Measurements from ENCODE around the gene CCDC185.

The CCDC185 gene

DNA sequence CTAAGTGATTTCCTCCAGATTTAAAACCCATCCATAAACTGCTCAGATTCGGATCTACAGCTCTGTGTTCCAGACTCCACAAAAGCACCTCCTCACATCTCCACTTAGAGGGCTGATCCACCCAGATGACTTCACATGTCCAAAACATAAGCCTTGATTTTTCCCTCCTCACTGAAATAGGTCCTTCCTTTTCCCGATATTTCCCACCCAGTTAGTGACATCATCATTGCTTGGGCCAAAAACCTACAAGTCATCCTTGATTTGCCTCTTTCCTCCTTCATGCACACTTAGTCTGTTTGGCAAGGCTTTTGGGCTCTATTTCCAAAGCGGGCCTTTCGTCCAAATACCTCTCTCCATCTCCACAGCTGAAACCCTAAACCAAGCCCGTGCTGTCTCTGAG is 32.3 kb downstream of the CCDC185 start:
- Histone ChIP-seq H3K4me3 (ENCODE audit: low read depth in 1 of 5, low read length in 5 of 5) (no peak overlapping the region), H3K27ac (ENCODE audit: low read depth, low read length) (no peak overlapping the region), H3K4me1 (ENCODE audit: control insufficient read depth in 5 of 5, insufficient read depth in 5 of 5, low read length in 5 of 5) (peaks cover 0 to 9% (median 0%) of the 10 kb centered on the region in 5 donors), H3K36me3 (ENCODE audit: control insufficient read depth in 5 of 5, insufficient read depth in 5 of 5, low read length in 5 of 5) (no peaks in the 10 kb centered on the region), H3K9ac (ENCODE audit: low read length in 5 of 5) (no peak overlapping the region), H3K9me3 (ENCODE audit: control insufficient read depth in 5 of 5, low read length in 5 of 5) (peaks cover 0 to 8% (median 6%) of the 10 kb centered on the region in 5 donors), H3K27me3 (ENCODE audit: control insufficient read depth in 5 of 5, insufficient read depth in 4 of 5, low read length in 5 of 5) (no peaks in the 10 kb centered on the region)

- no peak overlapping the region for H3K4me3 ChIP-seq (ENCODE audit: low read depth in 1 of 5, low read length in 5 of 5)
- no peaks in the 10 kb centered on the region for H3K36me3 ChIP-seq (ENCODE audit: control insufficient read depth in 5 of 5, insufficient read depth in 5 of 5, low read length in 5 of 5)
- H3K4me1 ChIP-seq (ENCODE audit: control insufficient read depth in 5 of 5, insufficient read depth in 5 of 5, low read length in 5 of 5), result peaks cover 0 to 9% (median 0%) of the 10 kb centered on the region in 5 donors
- H3K27me3 ChIP-seq (ENCODE audit: control insufficient read depth in 5 of 5, insufficient read depth in 4 of 5, low read length in 5 of 5), result no peaks in the 10 kb centered on the region
- no peak overlapping the region for H3K27ac ChIP-seq (ENCODE audit: low read depth, low read length)
- no peak overlapping the region for H3K9ac ChIP-seq (ENCODE audit: low read length in 5 of 5)
- H3K9me3 ChIP-seq (ENCODE audit: control insufficient read depth in 5 of 5, low read length in 5 of 5), result peaks cover 0 to 8% (median 6%) of the 10 kb centered on the region in 5 donors
Measured at GRCh38 chr1:223426936-223427335, 33.7 kb downstream of the CCDC185 start.

- H3K4me3 ChIP-seq (ENCODE audit: low read depth in 1 of 5, low read length in 5 of 5), result no peak overlapping the region
- H3K9ac ChIP-seq (ENCODE audit: low read length in 5 of 5), result no peak overlapping the region
- H3K27ac ChIP-seq (ENCODE audit: low read depth, low read length), result no peak overlapping the region
- H3K27me3 ChIP-seq (ENCODE audit: control insufficient read depth in 5 of 5, insufficient read depth in 4 of 5, low read length in 5 of 5), result no peaks in the 10 kb centered on the region
- peaks cover 0 to 9% (median 0%) of the 10 kb centered on the region in 5 donors for H3K4me1 ChIP-seq (ENCODE audit: control insufficient read depth in 5 of 5, insufficient read depth in 5 of 5, low read length in 5 of 5)
- peaks cover 0 to 8% (median 6%) of the 10 kb centered on the region in 5 donors for H3K9me3 ChIP-seq (ENCODE audit: control insufficient read depth in 5 of 5, low read length in 5 of 5)
- no peaks in the 10 kb centered on the region for H3K36me3 ChIP-seq (ENCODE audit: control insufficient read depth in 5 of 5, insufficient read depth in 5 of 5, low read length in 5 of 5)
Measured at GRCh38 chr1:223429313-223429731, 36.1 kb downstream of the CCDC185 start.

DNA sequence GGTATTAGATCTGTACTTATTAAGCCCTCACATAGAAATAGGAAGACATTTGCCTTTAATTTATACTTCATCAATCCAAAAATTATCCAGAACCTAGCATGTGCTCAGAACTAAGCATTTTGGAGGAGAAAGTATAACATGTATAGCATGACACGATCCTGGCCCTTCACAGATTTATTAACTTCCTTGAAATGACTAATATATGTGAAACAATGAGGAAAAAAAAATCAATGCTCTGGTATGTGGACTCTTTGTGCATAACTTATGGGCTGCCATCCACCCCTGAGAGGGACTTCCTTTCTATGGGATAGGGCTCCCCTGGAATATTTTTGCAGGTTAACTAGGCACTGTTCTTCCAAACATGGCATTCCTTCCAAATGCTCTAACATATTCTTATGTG is 36.6 kb downstream of the CCDC185 start:
- H3K36me3 ChIP-seq (ENCODE audit: control insufficient read depth in 5 of 5, insufficient read depth in 5 of 5, low read length in 5 of 5), result no peaks in the 10 kb centered on the region
- H3K9me3 ChIP-seq (ENCODE audit: control insufficient read depth in 5 of 5, low read length in 5 of 5), result peaks cover 0 to 8% (median 6%) of the 10 kb centered on the region in 5 donors
- H3K27ac ChIP-seq (ENCODE audit: low read depth, low read length), result no peak overlapping the region
- H3K27me3 ChIP-seq (ENCODE audit: control insufficient read depth in 5 of 5, insufficient read depth in 4 of 5, low read length in 5 of 5), result no peaks in the 10 kb centered on the region
- H3K4me3 ChIP-seq (ENCODE audit: low read depth in 1 of 5, low read length in 5 of 5), result no peak overlapping the region
- peaks cover 0 to 9% (median 0%) of the 10 kb centered on the region in 5 donors for H3K4me1 ChIP-seq (ENCODE audit: control insufficient read depth in 5 of 5, insufficient read depth in 5 of 5, low read length in 5 of 5)
- no peak overlapping the region for H3K9ac ChIP-seq (ENCODE audit: low read length in 5 of 5)

GRCh38 chr1:223430236-223430635 is 37.0 kb downstream of the CCDC185 start:
- H3K4me1 ChIP-seq (ENCODE audit: control insufficient read depth in 5 of 5, insufficient read depth in 5 of 5, low read length in 5 of 5), result peaks cover 0 to 9% (median 0%) of the 10 kb centered on the region in 5 donors
- no peak overlapping the region for H3K27ac ChIP-seq (ENCODE audit: low read depth, low read length)
- H3K9me3 ChIP-seq (ENCODE audit: control insufficient read depth in 5 of 5, low read length in 5 of 5), result peaks cover 0 to 8% (median 6%) of the 10 kb centered on the region in 5 donors
- H3K9ac ChIP-seq (ENCODE audit: low read length in 5 of 5), result no peak overlapping the region
- no peaks in the 10 kb centered on the region for H3K27me3 ChIP-seq (ENCODE audit: control insufficient read depth in 5 of 5, insufficient read depth in 4 of 5, low read length in 5 of 5)
- H3K4me3 ChIP-seq (ENCODE audit: low read depth in 1 of 5, low read length in 5 of 5), result no peak overlapping the region
- H3K36me3 ChIP-seq (ENCODE audit: control insufficient read depth in 5 of 5, insufficient read depth in 5 of 5, low read length in 5 of 5), result no peaks in the 10 kb centered on the region

- no peak overlapping the region for H3K9ac ChIP-seq (ENCODE audit: low read length in 5 of 5)
- no peaks in the 10 kb centered on the region for H3K27me3 ChIP-seq (ENCODE audit: control insufficient read depth in 5 of 5, insufficient read depth in 4 of 5, low read length in 5 of 5)
- no peak overlapping the region for H3K27ac ChIP-seq (ENCODE audit: low read depth, low read length)
- peaks cover 0 to 7% (median 6%) of the 10 kb centered on the region in 5 donors for H3K4me1 ChIP-seq (ENCODE audit: control insufficient read depth in 5 of 5, insufficient read depth in 5 of 5, low read length in 5 of 5)
- H3K36me3 ChIP-seq (ENCODE audit: control insufficient read depth in 5 of 5, insufficient read depth in 5 of 5, low read length in 5 of 5), result no peaks in the 10 kb centered on the region
- H3K9me3 ChIP-seq (ENCODE audit: control insufficient read depth in 5 of 5, low read length in 5 of 5), result no peaks in the 10 kb centered on the region
- no peak overlapping the region for H3K4me3 ChIP-seq (ENCODE audit: low read depth in 1 of 5, low read length in 5 of 5)
Measured at GRCh38 chr1:223437151-223437550, 43.9 kb downstream of the CCDC185 start.

DNA sequence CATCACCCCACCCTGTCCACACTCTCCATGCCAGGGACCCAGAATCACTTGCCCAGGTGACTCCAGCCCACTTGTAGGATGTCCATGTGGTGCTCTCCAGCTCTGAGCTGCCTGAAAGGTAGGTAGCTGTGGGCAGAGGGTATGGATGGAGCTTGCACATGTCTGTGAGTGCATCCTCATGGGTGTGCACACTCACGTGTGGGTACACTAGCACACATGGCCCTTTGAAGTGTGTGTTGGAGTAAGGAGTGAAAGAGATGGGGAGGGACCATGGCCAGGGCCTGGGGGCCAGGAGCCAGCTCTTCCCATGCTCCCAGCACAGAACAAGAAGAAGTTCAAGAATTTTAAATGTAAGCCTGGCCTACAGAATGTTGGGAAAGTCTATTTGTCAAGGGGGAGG is 50.2 kb downstream of the CCDC185 start:
- Histone ChIP-seq H3K36me3 (ENCODE audit: control insufficient read depth in 5 of 5, insufficient read depth in 5 of 5, low read length in 5 of 5) (no peaks in the 10 kb centered on the region), H3K27me3 (ENCODE audit: control insufficient read depth in 5 of 5, insufficient read depth in 4 of 5, low read length in 5 of 5) (peaks cover 0 to 3% (median 0%) of the 10 kb centered on the region in 5 donors), H3K4me3 (ENCODE audit: low read depth in 1 of 5, low read length in 5 of 5) (no peak overlapping the region), H3K9ac (ENCODE audit: low read length in 5 of 5) (no peak overlapping the region), H3K4me1 (ENCODE audit: control insufficient read depth in 5 of 5, insufficient read depth in 5 of 5, low read length in 5 of 5) (no peaks in the 10 kb centered on the region), H3K27ac (ENCODE audit: low read depth, low read length) (no peak overlapping the region), H3K9me3 (ENCODE audit: control insufficient read depth in 5 of 5, low read length in 5 of 5) (peaks cover 0 to 16% (median 11%) of the 10 kb centered on the region in 5 donors)

- Histone ChIP-seq H3K4me1 (ENCODE audit: control insufficient read depth in 5 of 5, insufficient read depth in 5 of 5, low read length in 5 of 5) (no peaks in the 10 kb centered on the region), H3K9ac (ENCODE audit: low read length in 5 of 5) (no peak overlapping the region), H3K9me3 (ENCODE audit: control insufficient read depth in 5 of 5, low read length in 5 of 5) (peaks cover 0 to 16% (median 11%) of the 10 kb centered on the region in 5 donors), H3K36me3 (ENCODE audit: control insufficient read depth in 5 of 5, insufficient read depth in 5 of 5, low read length in 5 of 5) (no peaks in the 10 kb centered on the region), H3K27me3 (ENCODE audit: control insufficient read depth in 5 of 5, insufficient read depth in 4 of 5, low read length in 5 of 5) (peaks cover 0 to 3% (median 0%) of the 10 kb centered on the region in 5 donors), H3K4me3 (ENCODE audit: low read depth in 1 of 5, low read length in 5 of 5) (no peak overlapping the region), H3K27ac (ENCODE audit: low read depth, low read length) (no peak overlapping the region)
Measured at GRCh38 chr1:223444411-223444810, 51.2 kb downstream of the CCDC185 start.
